Stimulated activated CD4-positive, alpha-beta T cell treated with anti-CD3 and anti-CD28 coated beads, Interleukin-1b, Interleukin-23, amount 100 ng/mL, for 24 hours (primary cell): Measurements from ENCODE around the gene LGR6.
"Not testable (repeated sequence)": the region's sequence is repeated elsewhere in the genome, so short reads cannot be mapped to it uniquely, and the experiment has no call there.

Source experiments
- DNase-seq, 4 experiments: peaks; one replicate each; pipeline ENCODE4 v3.0.0-alpha.2; 2020; ENCODE audit warnings: low read depth in 4 of 4, low spot score in 1 of 4

LGR6 gene

GRCh38 chr1:202317941-202318925 lies 124.6 kb downstream of the LGR6 start:
- no peak for DNase-seq

GRCh38 chr1:202319381-202320080 lies 125.9 kb downstream of the LGR6 start:
- no peak for DNase-seq

GRCh38 chr1:202320081-202320405 lies 126.4 kb downstream of the LGR6 start:
- DNase-seq = no peak

GRCh38 chr1:202323731-202324130 lies 130.1 kb downstream of the LGR6 start:
- DNase-seq = no peak

GRCh38 chr1:202324646-202325045 lies 131.0 kb downstream of the LGR6 start:
- DNase-seq = no peak

GRCh38 chr1:202329891-202330290 lies 136.3 kb downstream of the LGR6 start:
- DNase-seq = no peak

- no peak for DNase-seq
Measured at GRCh38 chr1:202333861-202334260, 140.3 kb downstream of the LGR6 start.

GRCh38 chr1:202343652-202344349 lies 150.2 kb downstream of the LGR6 start:
- DNase-seq = no peak

GRCh38 chr1:202348005-202348508 lies 154.5 kb downstream of the LGR6 start:
- DNase-seq = no peak

GRCh38 chr1:202348509-202349205 lies 155.1 kb downstream of the LGR6 start, which contains the start of gene PPP1R12B:
TSS of gene PPP1R12B (plus strand) at chr1:202348699. CDS start at chr1:202348852, 153 bp downstream.
- peak; percentile 77 to 95 (median 88) for DNase-seq

GRCh38 chr1:202349206-202349928 lies 155.8 kb downstream of the LGR6 start:
- DNase-seq = no peak

GRCh38 chr1:202351725-202352124 lies 158.1 kb downstream of the LGR6 start:
- DNase-seq = no peak

- not testable (repeated sequence) for DNase-seq
Measured at GRCh38 chr1:202352583-202353197, 159.1 kb downstream of the LGR6 start.

- no peak for DNase-seq
Measured at GRCh38 chr1:202355944-202356553, 162.4 kb downstream of the LGR6 start.

- no peak for DNase-seq
Measured at GRCh38 chr1:202357506-202357905, 163.9 kb downstream of the LGR6 start.

GRCh38 chr1:202361224-202361623 lies 167.6 kb downstream of the LGR6 start:
- DNase-seq = no peak

- DNase-seq = no peak
Measured at GRCh38 chr1:202361701-202362100, 168.1 kb downstream of the LGR6 start.

GRCh38 chr1:202362212-202362611 lies 168.6 kb downstream of the LGR6 start:
- DNase-seq = no peak
